Measurements from ENCODE around the gene PCYT2.

DNA sequence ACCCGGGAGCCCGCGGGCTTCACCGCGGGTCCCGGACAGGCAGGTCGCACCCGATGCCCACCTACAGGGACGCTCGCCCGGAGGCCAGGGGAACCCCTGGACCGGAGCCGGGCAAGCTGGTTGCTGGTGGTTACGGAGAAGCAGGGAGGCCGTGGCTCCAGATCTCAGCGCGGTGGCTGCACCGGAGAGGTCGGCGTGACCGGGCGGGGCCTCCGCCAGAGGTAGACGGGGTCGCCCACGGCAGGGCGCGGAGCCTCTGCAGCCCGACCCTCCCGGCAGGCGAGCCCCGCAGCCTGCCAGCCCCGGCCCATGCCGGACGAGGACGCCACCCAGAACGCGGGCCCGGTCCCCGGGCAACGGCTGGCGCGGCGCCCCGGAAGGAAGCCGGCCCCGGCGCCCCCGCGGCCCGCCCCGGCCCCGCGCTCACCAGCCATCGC, 341 bp downstream of the PCYT2 start:
- TF ChIP-seq, protein P1, sequence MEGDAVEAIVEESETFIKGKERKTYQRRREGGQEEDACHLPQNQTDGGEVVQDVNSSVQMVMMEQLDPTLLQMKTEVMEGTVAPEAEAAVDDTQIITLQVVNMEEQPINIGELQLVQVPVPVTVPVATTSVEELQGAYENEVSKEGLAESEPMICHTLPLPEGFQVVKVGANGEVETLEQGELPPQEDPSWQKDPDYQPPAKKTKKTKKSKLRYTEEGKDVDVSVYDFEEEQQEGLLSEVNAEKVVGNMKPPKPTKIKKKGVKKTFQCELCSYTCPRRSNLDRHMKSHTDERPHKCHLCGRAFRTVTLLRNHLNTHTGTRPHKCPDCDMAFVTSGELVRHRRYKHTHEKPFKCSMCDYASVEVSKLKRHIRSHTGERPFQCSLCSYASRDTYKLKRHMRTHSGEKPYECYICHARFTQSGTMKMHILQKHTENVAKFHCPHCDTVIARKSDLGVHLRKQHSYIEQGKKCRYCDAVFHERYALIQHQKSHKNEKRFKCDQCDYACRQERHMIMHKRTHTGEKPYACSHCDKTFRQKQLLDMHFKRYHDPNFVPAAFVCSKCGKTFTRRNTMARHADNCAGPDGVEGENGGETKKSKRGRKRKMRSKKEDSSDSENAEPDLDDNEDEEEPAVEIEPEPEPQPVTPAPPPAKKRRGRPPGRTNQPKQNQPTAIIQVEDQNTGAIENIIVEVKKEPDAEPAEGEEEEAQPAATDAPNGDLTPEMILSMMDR (IDR thresholded peaks at IDR 0.05): no peak
- no peak for TF ChIP-seq POLR2A (IDR thresholded peaks at IDR 0.05)

Measured in right lobe of liver (tissue), 4 donors.